ENCODE measurements around the gene ZNF492.
A peak's percentile ranks its signal among the peaks of the same experiment; 100 is the strongest.
"Not testable (repeated sequence)": the region's sequence is repeated elsewhere in the genome, so short reads cannot be mapped to it uniquely, and the experiment has no call there.

ZNF492 gene

DNA sequence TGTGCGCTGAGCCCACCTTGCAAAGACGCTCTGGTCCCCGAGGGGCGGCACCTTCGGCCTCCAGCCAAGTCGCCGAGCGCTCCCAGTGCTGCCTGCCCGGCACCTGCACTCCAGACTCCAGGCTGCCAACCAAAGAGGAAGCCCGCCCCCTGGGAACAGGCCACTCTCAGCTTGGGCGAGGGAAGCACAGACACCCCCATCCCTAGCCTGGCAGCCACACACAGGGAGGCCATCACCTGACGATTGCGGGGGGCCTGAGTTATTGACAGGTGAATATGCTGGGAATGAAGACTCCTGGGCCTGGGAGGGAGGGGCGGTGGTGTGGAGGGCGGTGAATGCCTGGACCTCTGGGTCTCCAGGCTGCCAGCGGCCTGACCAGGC is 10.3 kb upstream of the ZNF492 start:
- no peak overlapping the region for H3K27ac Mint-ChIP-seq
- peaks cover 33% of the 10 kb centered on the region for H3K27me3 Mint-ChIP-seq
- DNase-seq = no peak
- no peaks in the 10 kb centered on the region for H3K36me3 Mint-ChIP-seq (ENCODE audit: low read depth)
- no peak overlapping the region for H3K4me3 Mint-ChIP-seq
- no peaks in the 10 kb centered on the region for H3K9me3 Mint-ChIP-seq
- no peaks in the 10 kb centered on the region for H3K4me1 Mint-ChIP-seq (ENCODE audit: low read depth)

DNA sequence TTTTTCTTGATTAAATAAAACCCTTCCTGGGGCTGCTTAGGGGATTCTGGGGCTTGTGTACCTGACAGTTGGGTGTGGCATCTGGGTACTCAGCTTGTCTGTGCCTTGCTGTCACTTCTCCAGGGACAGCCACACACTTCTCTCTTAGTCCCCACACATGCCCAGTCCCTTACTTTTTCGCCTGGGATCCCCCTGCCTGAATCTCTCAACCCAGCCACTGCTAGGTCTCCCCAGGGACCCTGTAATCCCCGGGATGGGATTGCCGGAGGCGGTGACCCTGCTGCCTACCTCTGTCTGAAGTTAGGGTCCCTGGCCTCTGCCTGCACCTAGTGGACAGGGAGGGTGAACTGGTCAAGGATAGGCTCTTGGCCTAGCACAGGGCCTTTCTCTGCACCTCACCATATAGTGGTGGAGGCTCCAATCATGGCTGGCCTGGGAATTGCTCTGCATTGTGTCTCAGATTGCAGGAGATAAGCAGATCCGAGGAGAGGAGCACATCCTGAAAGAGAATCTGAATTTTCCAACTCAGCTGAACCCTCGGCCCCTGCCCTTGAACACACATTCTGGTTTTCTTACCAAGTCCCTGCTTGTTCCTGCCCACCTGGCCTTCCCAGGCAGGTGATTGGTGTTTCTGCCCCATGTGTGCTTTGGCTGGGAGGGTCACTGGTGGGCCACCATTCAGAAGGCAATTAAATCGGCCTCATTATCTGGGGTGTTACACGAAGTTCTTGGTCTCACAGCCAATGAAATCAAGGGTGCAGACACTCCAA is 8.7 kb upstream of the ZNF492 start:
- H3K4me3 Mint-ChIP-seq = no peak overlapping the region
- H3K27ac Mint-ChIP-seq = no peak overlapping the region
- no peaks in the 10 kb centered on the region for H3K9me3 Mint-ChIP-seq
- no peaks in the 10 kb centered on the region for H3K36me3 Mint-ChIP-seq (ENCODE audit: low read depth)
- no peaks in the 10 kb centered on the region for H3K4me1 Mint-ChIP-seq (ENCODE audit: low read depth)
- peaks cover 28% of the 10 kb centered on the region for H3K27me3 Mint-ChIP-seq
- no peak for DNase-seq

DNA sequence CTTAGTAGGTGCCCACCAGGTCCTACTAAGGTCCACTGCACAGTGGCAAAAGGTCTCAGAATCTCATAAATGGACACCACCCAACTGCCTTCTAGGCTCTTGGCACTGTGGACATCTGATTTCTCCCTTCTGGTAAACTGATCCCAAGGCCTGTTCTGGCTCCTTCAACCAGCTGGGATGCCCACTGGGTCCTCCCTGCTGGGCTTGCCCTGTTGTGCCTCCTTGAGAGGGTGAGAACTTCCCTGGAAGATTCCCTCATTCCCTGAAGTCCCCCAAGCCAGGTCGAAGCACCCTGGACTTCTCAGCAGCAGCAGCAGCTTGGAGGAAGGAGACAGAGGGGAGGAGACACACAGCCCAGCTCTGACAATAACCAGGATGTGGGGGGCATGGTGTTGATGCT is 6.6 kb upstream of the ZNF492 start:
- Mint-ChIP-seq H3K36me3 (ENCODE audit: low read depth) (no peaks in the 10 kb centered on the region), H3K27me3 (peaks cover 12% of the 10 kb centered on the region), H3K4me1 (ENCODE audit: low read depth) (no peaks in the 10 kb centered on the region), H3K27ac (no peak overlapping the region), H3K4me3 (no peak overlapping the region), H3K9me3 (no peaks in the 10 kb centered on the region)
- no peak for DNase-seq

GRCh38 chr19:22628401-22628800 is 5.7 kb upstream of the ZNF492 start:
- Mint-ChIP-seq H3K27me3 (peaks cover 12% of the 10 kb centered on the region), H3K27ac (no peak overlapping the region), H3K4me1 (ENCODE audit: low read depth) (no peaks in the 10 kb centered on the region), H3K9me3 (no peaks in the 10 kb centered on the region), H3K36me3 (ENCODE audit: low read depth) (peaks cover 3% of the 10 kb centered on the region), H3K4me3 (no peak overlapping the region)
- DNase-seq = no peak

DNA sequence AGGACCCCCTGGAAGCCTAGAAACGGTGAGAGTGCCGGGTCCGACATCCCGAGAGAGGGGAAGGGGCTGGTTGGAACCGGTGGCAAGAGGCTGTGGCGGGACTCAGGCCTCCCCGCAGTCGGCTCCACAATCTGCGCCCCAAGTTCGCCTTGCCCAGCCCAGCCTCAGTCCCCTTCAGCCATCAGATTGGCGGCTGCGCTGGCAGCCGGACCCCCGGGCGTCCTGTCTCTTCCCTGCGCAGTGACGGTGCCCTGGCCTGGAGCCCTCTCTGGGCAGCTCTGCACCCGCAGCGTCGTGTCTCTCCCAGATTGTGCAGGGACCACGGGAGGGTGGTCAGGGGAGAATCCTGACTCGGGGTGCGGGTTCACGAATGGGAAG is 315 bp downstream of the ZNF492 start:
- Mint-ChIP-seq H3K27me3 (no peaks in the 10 kb centered on the region), H3K36me3 (ENCODE audit: low read depth) (peaks cover 26% of the 10 kb centered on the region), H3K9me3 (peaks cover 2% of the 10 kb centered on the region), H3K4me3 (peak overlapping the region; percentile 94), H3K4me1 (ENCODE audit: low read depth) (peaks cover 12% of the 10 kb centered on the region), H3K27ac (peak overlapping the region; percentile 94)
- DNase-seq = no peak

DNA sequence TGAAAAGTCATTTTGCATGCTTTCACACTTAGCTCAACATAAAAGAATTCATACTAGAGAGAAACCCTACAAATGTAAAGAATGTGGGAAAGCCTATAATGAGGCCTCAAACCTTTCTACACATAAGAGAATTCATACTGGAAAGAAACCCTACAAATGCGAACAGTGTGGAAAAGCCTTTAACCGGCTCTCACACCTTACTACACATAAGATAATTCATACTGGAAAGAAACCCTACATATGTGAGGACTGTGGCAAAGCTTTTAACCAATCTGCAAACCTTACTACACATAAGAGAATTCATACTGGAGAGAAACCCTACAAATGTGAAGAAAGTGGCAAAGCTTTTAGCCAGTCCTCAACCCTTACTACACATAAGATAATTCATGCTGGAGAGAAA is 51.4 kb downstream of the ZNF492 start:
- H3K9me3 Mint-ChIP-seq = peaks cover 35% of the 10 kb centered on the region
- not testable (repeated sequence) for H3K27ac Mint-ChIP-seq; H3K4me1 Mint-ChIP-seq (ENCODE audit: low read depth); H3K4me3 Mint-ChIP-seq; DNase-seq; H3K27me3 Mint-ChIP-seq
- peaks cover 14% of the 10 kb centered on the region for H3K36me3 Mint-ChIP-seq (ENCODE audit: low read depth)

GRCh38 chr19:22702661-22703060 is 68.5 kb downstream of the ZNF492 start:
- peaks cover 11% of the 10 kb centered on the region for H3K36me3 Mint-ChIP-seq (ENCODE audit: low read depth)
- not testable (repeated sequence) for H3K27ac Mint-ChIP-seq; H3K4me1 Mint-ChIP-seq (ENCODE audit: low read depth); DNase-seq; H3K27me3 Mint-ChIP-seq; H3K4me3 Mint-ChIP-seq
- H3K9me3 Mint-ChIP-seq = peaks cover 18% of the 10 kb centered on the region

DNA sequence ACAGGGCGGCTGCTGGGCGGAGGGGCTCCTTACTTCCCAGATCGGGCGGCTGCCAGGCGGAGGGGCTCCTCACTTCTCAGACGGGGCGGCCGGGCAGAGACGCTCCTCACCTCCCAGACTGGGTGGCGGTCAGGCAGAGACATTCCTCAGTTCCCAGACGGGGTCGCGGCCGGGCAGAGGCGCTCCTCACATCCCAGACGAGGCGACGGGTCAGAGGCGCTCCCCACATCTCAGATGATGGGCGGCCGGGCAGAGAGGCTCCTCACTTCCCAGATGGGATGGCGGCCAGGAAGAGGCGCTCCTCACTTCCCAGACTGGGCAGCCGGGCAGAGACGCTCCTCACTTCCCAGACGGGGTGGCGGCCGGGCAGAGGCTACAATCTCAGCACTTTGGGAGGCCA is 69.0 kb downstream of the ZNF492 start:
- peaks cover 17% of the 10 kb centered on the region for H3K9me3 Mint-ChIP-seq

GRCh38 chr19:22708983-22709382 is 74.9 kb downstream of the ZNF492 start:
- H3K27ac Mint-ChIP-seq = no peak overlapping the region
- DNase-seq = no peak
- H3K36me3 Mint-ChIP-seq (ENCODE audit: low read depth) = no peaks in the 10 kb centered on the region
- H3K4me3 Mint-ChIP-seq = no peak overlapping the region
- peaks cover 10% of the 10 kb centered on the region for H3K9me3 Mint-ChIP-seq
- no peaks in the 10 kb centered on the region for H3K27me3 Mint-ChIP-seq
- no peaks in the 10 kb centered on the region for H3K4me1 Mint-ChIP-seq (ENCODE audit: low read depth)

More for the DNA sequence above, 69.0 kb downstream of the ZNF492 start:
- not testable (repeated sequence) for H3K27ac Mint-ChIP-seq; DNase-seq; H3K27me3 Mint-ChIP-seq; H3K4me3 Mint-ChIP-seq; H3K4me1 Mint-ChIP-seq (ENCODE audit: low read depth)
- H3K36me3 Mint-ChIP-seq (ENCODE audit: low read depth) = peaks cover 10% of the 10 kb centered on the region
